Activated T-cell treated with anti-CD3 and anti-CD28 coated beads, Interleukin-2, amount 50 U/mL, for 72 hours (primary cell): Measurements from ENCODE around the gene ABCG8. TPM values are rescaled to one million over a fixed set of nuclear protein-coding genes. Genes with fewer than 3 reads are reported as not detected.
"Not testable (repeated sequence)": the region's sequence is repeated elsewhere in the genome, so short reads cannot be mapped to it uniquely, and the experiment has no call there.

Source experiments
- ATAC-seq, 2 donors: fragments of 150-1000 bp; cut with Tn5 transposase; replicated peaks in 1 of 2; 2 replicates each; pipeline ENCODE4 v1.10.0; 2021; ENCODE audit warnings: moderate library complexity in 2 of 2, mild to moderate bottlenecking in 1 of 2
- DNase-seq, 2 donors: peaks; one replicate each; pipeline ENCODE4 v3.0.0; 2021 to 2022; ENCODE audit warnings: mixed read lengths in 1 of 2
- H3K27ac Mint-ChIP-seq: one replicate; pipeline ENCODE4 v1.8.0; 2022; ENCODE audit warnings: mild to moderate bottlenecking, moderate library complexity, mixed read lengths
- H3K27me3 Mint-ChIP-seq: one replicate; pipeline ENCODE4 v1.8.0; 2022; ENCODE audit warnings: low read depth, mixed read lengths
- H3K36me3 Mint-ChIP-seq, 2 donors: one replicate each; pipeline ENCODE4 v1.8.0; 2022; ENCODE audit warnings: mixed read lengths in 2 of 2, mild to moderate bottlenecking in 1 of 2; ENCODE audit not compliant: insufficient read depth in 2 of 2
- H3K4me1 Mint-ChIP-seq: one replicate; pipeline ENCODE4 v1.8.0; 2022; ENCODE audit warnings: low read depth, mixed read lengths
- H3K4me3 Mint-ChIP-seq, 2 donors: one replicate each; pipeline ENCODE4 v1.8.0; 2022; ENCODE audit warnings: mild to moderate bottlenecking in 2 of 2, mixed read lengths in 2 of 2, moderate library complexity in 2 of 2
- H3K9me3 Mint-ChIP-seq, 2 donors: one replicate each; pipeline ENCODE4 v1.8.0; 2022; ENCODE audit warnings: mixed read lengths in 2 of 2
- total RNA-seq, 2 donors: library from RNA; stranded (reverse); gene quantifications; one replicate each; pipeline ENCODE4 v1.2.3, GENCODE V29; 2022

The ABCG8 gene
- total RNA-seq, 2 donors from 2014 or later = not detected

GRCh38 chr2:43889416-43889815 lies 50.6 kb downstream of the ABCG8 start:
- peaks cover 14% of the 10 kb centered on the region for H3K4me1 Mint-ChIP-seq
- H3K4me3 Mint-ChIP-seq = no peak overlapping the region
- H3K36me3 Mint-ChIP-seq = peaks cover 13 to 50% of the 10 kb centered on the region in 2 donors
- DNase-seq (no peak), ATAC-seq (no peak)
- H3K27ac Mint-ChIP-seq = peak overlapping the region; percentile 65
- no peaks in the 10 kb centered on the region for H3K9me3 Mint-ChIP-seq
- H3K27me3 Mint-ChIP-seq = no peaks in the 10 kb centered on the region

GRCh38 chr2:43890855-43891254 lies 52.1 kb downstream of the ABCG8 start:
- Mint-ChIP-seq H3K36me3 (peaks cover 13 to 51% of the 10 kb centered on the region in 2 donors), H3K27me3 (no peaks in the 10 kb centered on the region), H3K9me3 (no peaks in the 10 kb centered on the region), H3K4me3 (no peak overlapping the region), H3K4me1 (peaks cover 14% of the 10 kb centered on the region), H3K27ac (no peak overlapping the region)
- ATAC-seq (no peak), DNase-seq (no peak)

GRCh38 chr2:43894743-43895142 lies 56.0 kb downstream of the ABCG8 start:
- Mint-ChIP-seq H3K27ac (no peak overlapping the region), H3K9me3 (no peaks in the 10 kb centered on the region), H3K36me3 (peaks cover 1 to 44% of the 10 kb centered on the region in 2 donors), H3K4me1 (no peaks in the 10 kb centered on the region), H3K4me3 (no peak overlapping the region), H3K27me3 (no peaks in the 10 kb centered on the region)
- ATAC-seq (no peak), DNase-seq (no peak)

- H3K36me3 Mint-ChIP-seq = peaks cover 4 to 33% of the 10 kb centered on the region in 2 donors
Measured at GRCh38 chr2:43896906-43897305, 58.1 kb downstream of the ABCG8 start.

GRCh38 chr2:43897492-43897891 lies 58.7 kb downstream of the ABCG8 start:
- no peak overlapping the region for H3K27ac Mint-ChIP-seq
- ATAC-seq (no peak), DNase-seq (no peak)
- no peaks in the 10 kb centered on the region for H3K27me3 Mint-ChIP-seq
- peaks cover 4 to 33% of the 10 kb centered on the region in 2 donors for H3K36me3 Mint-ChIP-seq
- no peaks in the 10 kb centered on the region for H3K4me1 Mint-ChIP-seq
- no peak overlapping the region for H3K4me3 Mint-ChIP-seq
- H3K9me3 Mint-ChIP-seq = no peaks in the 10 kb centered on the region

More at GRCh38 chr2:43896906-43897305, 58.1 kb downstream of the ABCG8 start:
- ATAC-seq (no peak), DNase-seq (no peak)
- Mint-ChIP-seq H3K4me3 (no peak overlapping the region), H3K27ac (no peak overlapping the region), H3K4me1 (no peaks in the 10 kb centered on the region), H3K27me3 (no peaks in the 10 kb centered on the region), H3K9me3 (no peaks in the 10 kb centered on the region)

GRCh38 chr2:43898134-43898837 lies 59.5 kb downstream of the ABCG8 start:
- no peak overlapping the region for H3K4me3 Mint-ChIP-seq
- H3K27ac Mint-ChIP-seq = no peak overlapping the region
- no peak for DNase-seq
- peaks cover 4 to 35% of the 10 kb centered on the region in 2 donors for H3K36me3 Mint-ChIP-seq
- no peak for ATAC-seq
- no peaks in the 10 kb centered on the region for H3K4me1 Mint-ChIP-seq
- no peaks in the 10 kb centered on the region for H3K9me3 Mint-ChIP-seq
- H3K27me3 Mint-ChIP-seq = no peaks in the 10 kb centered on the region

GRCh38 chr2:43898838-43899346 lies 60.1 kb downstream of the ABCG8 start:
- no peaks in the 10 kb centered on the region for H3K9me3 Mint-ChIP-seq
- peaks cover 3 to 31% of the 10 kb centered on the region in 2 donors for H3K36me3 Mint-ChIP-seq
- no peaks in the 10 kb centered on the region for H3K27me3 Mint-ChIP-seq
- H3K27ac Mint-ChIP-seq = no peak overlapping the region
- ATAC-seq (no peak), DNase-seq (no peak)
- no peak overlapping the region for H3K4me3 Mint-ChIP-seq
- no peaks in the 10 kb centered on the region for H3K4me1 Mint-ChIP-seq

- ATAC-seq = no peak
- no peaks in the 10 kb centered on the region for H3K27me3 Mint-ChIP-seq
- no peak for DNase-seq
- peaks cover 2 to 32% of the 10 kb centered on the region in 2 donors for H3K36me3 Mint-ChIP-seq
- H3K4me3 Mint-ChIP-seq = no peak overlapping the region
- no peaks in the 10 kb centered on the region for H3K9me3 Mint-ChIP-seq
- H3K4me1 Mint-ChIP-seq = no peaks in the 10 kb centered on the region
- H3K27ac Mint-ChIP-seq = no peak overlapping the region
Measured at GRCh38 chr2:43899589-43899988, 60.8 kb downstream of the ABCG8 start.

GRCh38 chr2:43905371-43905803 lies 66.6 kb downstream of the ABCG8 start:
- peak; percentile 51 to 80 for ATAC-seq
- Mint-ChIP-seq H3K4me3 (no peak overlapping the region), H3K36me3 (peaks cover 7 to 26% of the 10 kb centered on the region in 2 donors), H3K4me1 (peaks cover 22% of the 10 kb centered on the region), H3K27me3 (no peaks in the 10 kb centered on the region), H3K27ac (no peak overlapping the region), H3K9me3 (no peaks in the 10 kb centered on the region)
- DNase-seq = no peak

- no peak overlapping the region for H3K27ac Mint-ChIP-seq
- H3K36me3 Mint-ChIP-seq = peaks cover 7 to 26% of the 10 kb centered on the region in 2 donors
- DNase-seq (no peak), ATAC-seq (no peak)
- H3K4me3 Mint-ChIP-seq = no peak overlapping the region
- no peaks in the 10 kb centered on the region for H3K27me3 Mint-ChIP-seq
- peaks cover 22% of the 10 kb centered on the region for H3K4me1 Mint-ChIP-seq
- H3K9me3 Mint-ChIP-seq = no peaks in the 10 kb centered on the region
Measured at GRCh38 chr2:43905871-43906270, 67.1 kb downstream of the ABCG8 start.

- Mint-ChIP-seq H3K9me3 (no peaks in the 10 kb centered on the region), H3K27me3 (no peaks in the 10 kb centered on the region), H3K4me3 (no peak overlapping the region), H3K4me1 (peaks cover 22% of the 10 kb centered on the region), H3K36me3 (peaks cover 8 to 27% of the 10 kb centered on the region in 2 donors), H3K27ac (no peak overlapping the region)
- ATAC-seq (no peak), DNase-seq (no peak)
Measured at GRCh38 chr2:43906448-43907109, 67.8 kb downstream of the ABCG8 start.

- not testable (repeated sequence) for DNase-seq, H3K27ac Mint-ChIP-seq, H3K27me3 Mint-ChIP-seq, H3K4me3 Mint-ChIP-seq, H3K9me3 Mint-ChIP-seq, H3K4me1 Mint-ChIP-seq, ATAC-seq
- peaks cover 7 to 24% of the 10 kb centered on the region in 2 donors for H3K36me3 Mint-ChIP-seq
Measured at GRCh38 chr2:43911136-43911790, 72.5 kb downstream of the ABCG8 start.

- Mint-ChIP-seq H3K4me1 (peaks cover 16% of the 10 kb centered on the region), H3K27ac (no peak overlapping the region), H3K9me3 (no peaks in the 10 kb centered on the region), H3K4me3 (no peak overlapping the region), H3K36me3 (peaks cover 7 to 22% of the 10 kb centered on the region in 2 donors), H3K27me3 (no peaks in the 10 kb centered on the region)
- no peak for ATAC-seq
- no peak for DNase-seq
Measured at GRCh38 chr2:43924463-43924862, 85.7 kb downstream of the ABCG8 start.
